OCI-LY7 (cell line): ENCODE data around the gene TDRD10. TPM values are rescaled to one million over a fixed set of nuclear protein-coding genes. Genes with fewer than 3 reads are reported as not detected.

Source experiments
- BruUV-seq: library from RNA; stranded (reverse); fragments of 400-500 nt; replicated peaks from 2 replicates; lab custom pipeline; 2021; lab: Mats Ljungman, UMichigan
- CTCF ChIA-PET: fragments of 300-600 bp; sonication (Branson Sonifier 250); formaldehyde crosslinking; loops from one replicate; lab custom pipeline; 2022; ENCODE audit warnings: antibody characterized with exemption; ENCODE audit not compliant: unreplicated experiment; lab: Charles Lee
- POLR2A ChIA-PET: fragments of 300-600 bp; sonication (Branson Sonifier 250); formaldehyde crosslinking; loops from one replicate; lab custom pipeline; 2022; ENCODE audit warnings: antibody characterized with exemption; lab: Charles Lee
- DNase-seq: peaks from one replicate; pipeline ENCODE4 v3.0.0-alpha.2; 2015; ENCODE audit warnings: low spot score
- H2AFZ ChIP-seq: fragments of 200-600 bp; sonication (generic), shearing (Covaris generic); 2 replicates; pipeline ENCODE4 v1.6.1; 2014; ENCODE audit warnings: mild to moderate bottlenecking, antibody characterized with exemption, low read length, moderate library complexity
- H3K27ac ChIP-seq: fragments of 200-600 bp; sonication (generic); 2 replicates; pipeline ENCODE4 v1.5.1; 2014; ENCODE audit warnings: mixed run types, low read depth, mild to moderate bottlenecking, moderate library complexity, low read length, inconsistent platforms; ENCODE audit not compliant: poor library complexity, severe bottlenecking
- H3K36me3 ChIP-seq: fragments of 200-600 bp; sonication (generic); 2 replicates; pipeline ENCODE4 v1.6.1; 2014; ENCODE audit warnings: mild to moderate bottlenecking, antibody characterized with exemption, low read length, moderate library complexity, mixed read lengths; ENCODE audit not compliant: insufficient read depth
- H3K4me1 ChIP-seq: fragments of 200-600 bp; sonication (generic); 2 replicates; pipeline ENCODE4 v1.5.1; 2014; ENCODE audit warnings: mild to moderate bottlenecking, low read length; ENCODE audit not compliant: insufficient read depth, poor library complexity, severe bottlenecking
- H3K4me2 ChIP-seq: fragments of 200-600 bp; sonication (generic); 2 replicates; pipeline ENCODE4 v1.6.1; 2014; ENCODE audit warnings: mild to moderate bottlenecking, low read length
- H3K4me3 ChIP-seq: fragments of 200-600 bp; sonication (generic); 2 replicates; pipeline ENCODE4 v1.5.1; 2014; ENCODE audit warnings: mild to moderate bottlenecking, low read depth, low read length; ENCODE audit not compliant: poor library complexity, severe bottlenecking
- H3K79me2 ChIP-seq: fragments of 200-600 bp; sonication (generic); 2 replicates; pipeline ENCODE4 v1.6.1; 2016; ENCODE audit warnings: low read depth, mild to moderate bottlenecking, low read length, moderate library complexity, mixed read lengths; ENCODE audit not compliant: insufficient read depth
- H3K9me2 ChIP-seq: fragments of 200-600 bp; sonication (generic); 2 replicates; pipeline ENCODE4 v1.6.1; 2016; ENCODE audit warnings: mild to moderate bottlenecking, low read length, mixed read lengths; ENCODE audit not compliant: insufficient read depth
- H3K9me3 ChIP-seq: fragments of 200-600 bp; sonication (generic); 2 replicates; pipeline ENCODE4 v1.6.1; 2014; ENCODE audit warnings: mild to moderate bottlenecking, mixed run types, low read length, mixed read lengths
- H4K20me1 ChIP-seq: fragments of 200-600 bp; sonication (generic); 2 replicates; pipeline ENCODE4 v1.6.1; 2014; ENCODE audit warnings: mild to moderate bottlenecking, antibody characterized with exemption, low read length, moderate library complexity, mixed read lengths; ENCODE audit not compliant: insufficient read depth
- EZH2phosphoT487 ChIP-seq: fragments of 200-600 bp; sonication (generic); IDR thresholded peaks from 2 replicates; pipeline ENCODE4 v1.6.1; 2018; ENCODE audit warnings: low read depth, borderline replicate concordance, mild to moderate bottlenecking, mixed run types, antibody characterized with exemption, low read length, moderate library complexity, mixed read lengths
- intact Hi-C: fragments of 100-400 bp; cut with micrococcal nuclease; formaldehyde crosslinking; loops from one replicate; pipeline ENCODE4 v1.10.0; 2022; ENCODE audit not compliant: unreplicated experiment
- total RNA-seq, 2 experiments: library from RNA; depleted of rRNA in 1 of 2; stranded (reverse); fragments of >200 nt in 1 of 2; shearing (Covaris generic) in 1 of 2; gene quantifications; 2 replicates each; pipeline ENCODE4 v1.2.3, GENCODE V29; 2014 to 2022
- TF ChIP-seq, protein P1 (sequence below): fragments of 200-600 bp; sonication (generic); conservative IDR thresholded peaks from 2 replicates; pipeline ENCODE4 v1.5.1; 2014; ENCODE audit warnings: mild to moderate bottlenecking, antibody characterized with exemption, low read length, moderate library complexity, mixed read lengths

TDRD10 gene
- total RNA-seq, 2 experiments from 2014 or later = 0.13 TPM; not detected in 1

DNA sequence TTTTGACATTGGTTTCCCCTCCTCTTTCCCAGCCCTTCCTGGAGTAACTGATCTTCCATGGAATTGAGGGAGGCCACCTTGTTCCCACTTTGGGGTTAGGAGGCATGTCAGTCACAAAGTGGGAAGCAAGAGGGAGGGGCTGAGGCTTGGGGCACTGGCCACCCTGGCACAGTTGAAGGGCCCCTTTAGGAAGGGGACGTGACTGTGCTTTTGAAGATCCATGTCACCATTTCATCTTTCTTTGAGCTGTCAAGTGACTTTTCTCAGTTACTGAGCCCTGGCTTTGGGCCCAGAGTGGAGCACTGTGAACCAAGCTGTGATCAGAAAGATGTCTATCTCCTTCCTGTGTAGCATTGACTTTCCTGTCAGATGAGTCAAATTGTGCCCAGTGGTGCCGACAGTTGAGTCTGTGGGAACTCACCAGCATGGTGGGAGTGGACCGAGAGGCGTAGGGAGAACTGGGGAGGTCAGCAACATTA is 38.5 kb upstream of the TDRD10 start:
- intact Hi-C loops = no loop called here
- H3K4me1 ChIP-seq = no peaks in the 10 kb centered on the region
- H3K9me3 ChIP-seq = no peaks in the 10 kb centered on the region
- H3K9me2 ChIP-seq = no peaks in the 10 kb centered on the region
- H4K20me1 ChIP-seq = no peaks in the 10 kb centered on the region
- H3K79me2 ChIP-seq = no peaks in the 10 kb centered on the region
- no peak overlapping the region for H3K27ac ChIP-seq
- ChIA-PET CTCF (interaction anchor here (0.6 kb wide), 1 partner anchor 23 kb away, joined by 3 read pairs; no protein-coding TSS in a partner anchor), POLR2A (no interaction called here)
- no peak overlapping the region for H3K4me3 ChIP-seq
- DNase-seq = no peak
- no peak overlapping the region for H2AFZ ChIP-seq
- no peaks in the 10 kb centered on the region for H3K36me3 ChIP-seq
- TF ChIP-seq EZH2phosphoT487 = no peak
- TF ChIP-seq, protein P1, sequence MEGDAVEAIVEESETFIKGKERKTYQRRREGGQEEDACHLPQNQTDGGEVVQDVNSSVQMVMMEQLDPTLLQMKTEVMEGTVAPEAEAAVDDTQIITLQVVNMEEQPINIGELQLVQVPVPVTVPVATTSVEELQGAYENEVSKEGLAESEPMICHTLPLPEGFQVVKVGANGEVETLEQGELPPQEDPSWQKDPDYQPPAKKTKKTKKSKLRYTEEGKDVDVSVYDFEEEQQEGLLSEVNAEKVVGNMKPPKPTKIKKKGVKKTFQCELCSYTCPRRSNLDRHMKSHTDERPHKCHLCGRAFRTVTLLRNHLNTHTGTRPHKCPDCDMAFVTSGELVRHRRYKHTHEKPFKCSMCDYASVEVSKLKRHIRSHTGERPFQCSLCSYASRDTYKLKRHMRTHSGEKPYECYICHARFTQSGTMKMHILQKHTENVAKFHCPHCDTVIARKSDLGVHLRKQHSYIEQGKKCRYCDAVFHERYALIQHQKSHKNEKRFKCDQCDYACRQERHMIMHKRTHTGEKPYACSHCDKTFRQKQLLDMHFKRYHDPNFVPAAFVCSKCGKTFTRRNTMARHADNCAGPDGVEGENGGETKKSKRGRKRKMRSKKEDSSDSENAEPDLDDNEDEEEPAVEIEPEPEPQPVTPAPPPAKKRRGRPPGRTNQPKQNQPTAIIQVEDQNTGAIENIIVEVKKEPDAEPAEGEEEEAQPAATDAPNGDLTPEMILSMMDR = no peak
- no peak overlapping the region for H3K4me2 ChIP-seq
- no TSS peak for BruUV-seq

GRCh38 chr1:154465621-154466195 is 36.3 kb upstream of the TDRD10 start:
- intact Hi-C loops = no loop called here
- Histone ChIP-seq H4K20me1 (no peaks in the 10 kb centered on the region), H3K4me1 (no peaks in the 10 kb centered on the region), H3K4me3 (no peak overlapping the region), H3K79me2 (no peaks in the 10 kb centered on the region), H3K27ac (no peak overlapping the region), H2AFZ (no peak overlapping the region), H3K9me2 (no peaks in the 10 kb centered on the region), H3K9me3 (no peaks in the 10 kb centered on the region), H3K36me3 (no peaks in the 10 kb centered on the region), H3K4me2 (no peak overlapping the region)
- no peak for DNase-seq
- ChIA-PET CTCF (no interaction called here), POLR2A (interaction anchor here (0.6 kb wide), 1 partner anchor 145 kb away, joined by 3 read pairs; no protein-coding TSS in a partner anchor)
- no TSS peak for BruUV-seq
- TF ChIP-seq, protein P1 = no peak
- TF ChIP-seq EZH2phosphoT487 = no peak

GRCh38 chr1:154466206-154466605 is 35.8 kb upstream of the TDRD10 start:
- Histone ChIP-seq H3K4me3 (no peak overlapping the region), H4K20me1 (no peaks in the 10 kb centered on the region), H3K79me2 (no peaks in the 10 kb centered on the region), H2AFZ (no peak overlapping the region), H3K36me3 (no peaks in the 10 kb centered on the region), H3K27ac (no peak overlapping the region), H3K4me2 (no peak overlapping the region), H3K9me2 (no peaks in the 10 kb centered on the region), H3K4me1 (no peaks in the 10 kb centered on the region), H3K9me3 (no peaks in the 10 kb centered on the region)
- POLR2A ChIA-PET = interaction anchor here (0.6 kb wide), 1 partner anchor 145 kb away, joined by 3 read pairs; no protein-coding TSS in a partner anchor
- no peak for DNase-seq
- intact Hi-C loops = no loop called here
- no TSS peak for BruUV-seq
- CTCF ChIA-PET = no interaction called here
- TF ChIP-seq EZH2phosphoT487 = no peak
- TF ChIP-seq, protein P1 = no peak
